ENCODE results near the gene PLCB4.

DNA sequence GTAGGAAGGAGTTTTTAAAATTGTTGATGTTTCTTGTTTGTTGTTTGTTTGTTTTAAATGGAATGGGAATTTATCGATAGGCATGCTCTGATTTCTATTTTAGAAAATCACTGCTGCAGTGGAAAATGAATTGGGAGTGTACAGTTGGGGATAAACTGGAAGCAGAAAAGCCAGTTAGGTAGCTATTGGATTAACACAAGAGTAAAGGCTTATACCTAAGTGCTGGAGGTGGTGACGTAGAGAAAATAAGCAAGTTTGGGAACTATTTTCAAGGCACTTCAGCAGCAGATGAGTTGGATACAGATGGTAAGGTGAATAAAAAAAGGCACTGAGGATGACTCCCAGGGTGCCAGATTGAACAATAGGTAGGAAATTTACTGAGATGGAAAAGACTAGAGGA, 164.9 kb downstream of the PLCB4 start:
- TF ChIP-seq CTCF (IDR thresholded peaks at IDR 0.05; ENCODE audit: insufficient read depth, low read length, poor library complexity, severe bottlenecking) (no peak), EZH2phosphoT487 (conservative IDR thresholded peaks at IDR 0.05; ENCODE audit: low read length) (no peak)

Data from SU-DHL-6 (cell line).